HEK293 (cell line): Measurements from ENCODE around the gene MAPKAP1.

Experiments
- CTCF ChIA-PET: fragments of 350-600 bp; formaldehyde crosslinking; extraction: SDS; loops from one replicate; lab custom pipeline; 2021; ENCODE audit warnings: antibody characterized with exemption; lab: Yijun Ruan, JAX
- POLR2A ChIA-PET: fragments of 300-600 bp; formaldehyde crosslinking; extraction: SDS; loops from one replicate; lab custom pipeline; 2020; ENCODE audit warnings: antibody characterized with exemption, inconsistent platforms; lab: Yijun Ruan, JAX
- H3K27ac ChIP-seq: fragments of 200-500 bp; sonication (Bioruptor generic); 2 replicates; pipeline ENCODE4 v1.5.1; 2014; ENCODE audit warnings: low read depth, low read length, control low read depth, inconsistent platforms; ENCODE audit errors: extremely low read depth
- H3K36me3 ChIP-seq, 2 experiments: fragments of 200-500 bp in 1 of 2; sonication (Bioruptor generic) in 1 of 2; 1 replicate in 1 of 2; 2 replicates in 1 of 2; pipeline ENCODE4 v1.5.1; 2014 to 2017; ENCODE audit warnings: inconsistent platforms in 2 of 2, low read length in 2 of 2; ENCODE audit not compliant: control insufficient read depth in 2 of 2, insufficient read depth in 1 of 2
- H3K4me1 ChIP-seq: fragments of 200-500 bp; sonication (Bioruptor generic); 2 replicates; pipeline ENCODE4 v1.5.1; 2014; ENCODE audit warnings: mild to moderate bottlenecking, low read length, inconsistent platforms; ENCODE audit not compliant: control insufficient read depth, insufficient read depth
- H3K4me3 ChIP-seq: 2 replicates; pipeline ENCODE4 v1.5.1; 2011; ENCODE audit warnings: low read depth, mild to moderate bottlenecking, control low read depth, low read length, moderate library complexity
- H3K9me3 ChIP-seq: fragments of 200-500 bp; sonication (Bioruptor generic); 2 replicates; pipeline ENCODE4 v1.5.1; 2014; ENCODE audit warnings: low read depth, low read length, inconsistent platforms; ENCODE audit not compliant: control insufficient read depth, insufficient read depth
- BCL6B ChIP-seq: fragments of 450-650 bp; formaldehyde crosslinking; IDR thresholded peaks from 2 replicates; pipeline ENCODE4 v1.5.1; 2017; ENCODE audit warnings: missing biosample characterization, missing genetic modification characterization
- GFI1B ChIP-seq: fragments of 450-650 bp; formaldehyde crosslinking; IDR thresholded peaks from 2 replicates; pipeline ENCODE4 v1.5.1; 2016; ENCODE audit warnings: missing biosample characterization, missing genetic modification characterization
- HOXA7 ChIP-seq: sonication (generic); formaldehyde crosslinking; IDR thresholded peaks from 2 replicates; pipeline ENCODE4 v1.8.1; 2022; ENCODE audit warnings: missing genetic modification reagents, borderline replicate concordance
- HOXC10 ChIP-seq: sonication (generic); formaldehyde crosslinking; IDR thresholded peaks from 2 replicates; pipeline ENCODE4 v1.8.1; 2023; ENCODE audit warnings: mild to moderate bottlenecking, missing genetic modification reagents
- INSM2 ChIP-seq: fragments of 450-650 bp; formaldehyde crosslinking; IDR thresholded peaks from 2 replicates; pipeline ENCODE4 v1.5.1; 2016; ENCODE audit warnings: missing biosample characterization, missing genetic modification characterization
- KLF7 ChIP-seq: fragments of 450-650 bp; formaldehyde crosslinking; IDR thresholded peaks from 2 replicates; pipeline ENCODE4 v1.5.1; 2016; ENCODE audit warnings: missing biosample characterization, missing genetic modification characterization, borderline replicate concordance
- PRDM6 ChIP-seq: fragments of 450-650 bp; formaldehyde crosslinking; IDR thresholded peaks from 2 replicates; pipeline ENCODE4 v1.5.1; 2017; ENCODE audit warnings: missing biosample characterization, missing genetic modification characterization
- SALL2 ChIP-seq: fragments of 450-650 bp; formaldehyde crosslinking; IDR thresholded peaks from 2 replicates; pipeline ENCODE4 v1.5.0; 2017; ENCODE audit warnings: missing biosample characterization, mild to moderate bottlenecking, missing genetic modification characterization, borderline replicate concordance
- SCRT1 ChIP-seq: fragments of 450-650 bp; formaldehyde crosslinking; IDR thresholded peaks from 2 replicates; pipeline ENCODE4 v1.5.1; 2016; ENCODE audit warnings: missing biosample characterization, missing genetic modification characterization, borderline replicate concordance
- ZBTB20 ChIP-seq: fragments of 450-650 bp; formaldehyde crosslinking; IDR thresholded peaks from 2 replicates; pipeline ENCODE4 v1.5.1; 2016; ENCODE audit warnings: missing biosample characterization, missing genetic modification characterization
- ZBTB48 ChIP-seq: fragments of 450-650 bp; formaldehyde crosslinking; IDR thresholded peaks from 2 replicates; pipeline ENCODE4 v1.5.1; 2016; ENCODE audit warnings: missing biosample characterization, missing genetic modification characterization
- ZNF114 ChIP-seq: fragments of 450-650 bp; formaldehyde crosslinking; IDR thresholded peaks from 2 replicates; pipeline ENCODE4 v1.5.0; 2017; ENCODE audit warnings: missing biosample characterization, missing genetic modification characterization
- ZNF175 ChIP-seq: fragments of 450-650 bp; formaldehyde crosslinking; IDR thresholded peaks from 2 replicates; pipeline ENCODE4 v1.5.1; 2016; ENCODE audit warnings: missing biosample characterization, missing genetic modification characterization
- ZNF18 ChIP-seq: fragments of 450-650 bp; formaldehyde crosslinking; IDR thresholded peaks from 2 replicates; pipeline ENCODE4 v1.5.1; 2016; ENCODE audit warnings: missing biosample characterization, missing genetic modification characterization
- ZNF426 ChIP-seq: fragments of 450-650 bp; formaldehyde crosslinking; IDR thresholded peaks from 2 replicates; pipeline ENCODE4 v1.5.1; 2017; ENCODE audit warnings: missing biosample characterization, missing genetic modification characterization, mild to moderate bottlenecking, inconsistent platforms, moderate library complexity
- ZNF510 ChIP-seq: fragments of 450-650 bp; formaldehyde crosslinking; IDR thresholded peaks from 2 replicates; pipeline ENCODE4 v1.5.1; 2018; ENCODE audit warnings: mild to moderate bottlenecking, missing genetic modification characterization, missing biosample characterization; ENCODE audit not compliant: insufficient replicate concordance
- ZNF580 ChIP-seq: fragments of 450-650 bp; formaldehyde crosslinking; IDR thresholded peaks from 2 replicates; pipeline ENCODE4 v1.5.1; 2016; ENCODE audit warnings: missing biosample characterization, missing genetic modification characterization
- ZNF600 ChIP-seq: fragments of 450-650 bp; formaldehyde crosslinking; IDR thresholded peaks from 2 replicates; pipeline ENCODE4 v1.5.1; 2016; ENCODE audit warnings: missing biosample characterization, missing genetic modification characterization
- ZNF639 ChIP-seq: fragments of 450-650 bp; formaldehyde crosslinking; IDR thresholded peaks from 2 replicates; pipeline ENCODE4 v1.5.1; 2016; ENCODE audit warnings: missing biosample characterization, missing genetic modification characterization
- ZNF776 ChIP-seq: fragments of 450-650 bp; formaldehyde crosslinking; IDR thresholded peaks from 2 replicates; pipeline ENCODE4 v1.5.0; 2017; ENCODE audit warnings: missing biosample characterization, missing genetic modification characterization, borderline replicate concordance
- ZNF837 ChIP-seq: fragments of 450-650 bp; formaldehyde crosslinking; IDR thresholded peaks from 2 replicates; pipeline ENCODE4 v1.5.1; 2016; ENCODE audit warnings: missing biosample characterization, missing genetic modification characterization
- ZSCAN4 ChIP-seq: fragments of 450-650 bp; formaldehyde crosslinking; IDR thresholded peaks from 2 replicates; pipeline ENCODE4 v1.5.1; 2017; ENCODE audit warnings: missing biosample characterization, missing genetic modification characterization
- ZXDB ChIP-seq: fragments of 450-650 bp; formaldehyde crosslinking; IDR thresholded peaks from 2 replicates; pipeline ENCODE4 v1.5.1; 2016; ENCODE audit warnings: missing biosample characterization, missing genetic modification characterization

The MAPKAP1 gene

GRCh38 chr9:125551781-125552180 is 155.2 kb downstream of the MAPKAP1 start (continued):
- TF ChIP-seq ZNF580 (no peak), ZNF639 (no peak), ZNF18 (tag by site-specific recombination) (no peak), SALL2 (tag by site-specific recombination) (no peak), GFI1B (tag by site-specific recombination) (no peak), ZNF426 (tag by site-specific recombination) (no peak), HOXC10 (CRISPR knock-in tag) (no peak), ZBTB20 (no peak)

GRCh38 chr9:125549891-125550885 is 156.8 kb downstream of the MAPKAP1 start:
- peaks cover 17% of the 10 kb centered on the region for H3K4me1 ChIP-seq
- CTCF ChIA-PET, result interaction anchor here (0.6 to 4.2 kb wide), 10 partner anchors 8 to 847 kb away, joined by 3 to 20 read pairs (median 3); no protein-coding TSS in a partner anchor
- no peak overlapping the region for H3K27ac ChIP-seq
- no peak overlapping the region for H3K4me3 ChIP-seq
- POLR2A ChIA-PET, result no interaction called here
- H3K36me3 ChIP-seq, result no peaks in the 10 kb centered on the region
- H3K9me3 ChIP-seq, result no peaks in the 10 kb centered on the region
- TF ChIP-seq ZNF776 (tag by site-specific recombination) (no peak), ZNF510 (no peak), ZBTB48 (tag by site-specific recombination) (no peak), KLF7 (tag by site-specific recombination) (no peak), ZXDB (no peak), ZSCAN4 (tag by site-specific recombination) (no peak), PRDM6 (tag by site-specific recombination) (no peak), ZNF175 (no peak), SCRT1 (tag by site-specific recombination) (no peak), ZNF600 (tag by site-specific recombination) (peak; percentile 30; the same call in 1 of the 2 replicates), INSM2 (no peak), BCL6B (tag by site-specific recombination) (peak; percentile 48; the same call in 1 of the 2 replicates), ZNF114 (tag by site-specific recombination) (no peak), ZNF837 (tag by site-specific recombination) (no peak), HOXC10 (CRISPR knock-in tag) (no peak), HOXA7 (CRISPR knock-in tag) (no peak), ZNF426 (tag by site-specific recombination) (no peak)
